Ishikawa (cell line): ENCODE measurements around the gene NKAIN2.

Source experiments
- CEBPB ChIP-seq: IDR thresholded peaks from 2 replicates; pipeline ENCODE4 v1.6.1; 2012
- CREB1 ChIP-seq: IDR thresholded peaks from 2 replicates; pipeline ENCODE4 v1.6.1; 2012; ENCODE audit warnings: low read depth
- EGR1 ChIP-seq: IDR thresholded peaks from 2 replicates; pipeline ENCODE4 v1.6.1; 2012
- EP300 ChIP-seq: IDR thresholded peaks from 2 replicates; pipeline ENCODE4 v1.6.1; 2012; ENCODE audit warnings: borderline replicate concordance
- FOXM1 ChIP-seq: IDR thresholded peaks from 2 replicates; pipeline ENCODE4 v1.6.1; 2012; ENCODE audit warnings: low read depth, borderline replicate concordance
- MAX ChIP-seq: IDR thresholded peaks from 2 replicates; pipeline ENCODE4 v1.6.1; 2012
- NFIC ChIP-seq: IDR thresholded peaks from 2 replicates; pipeline ENCODE4 v1.6.1; 2012
- RAD21 ChIP-seq: IDR thresholded peaks from 2 replicates; pipeline ENCODE4 v1.6.1; 2012; ENCODE audit warnings: low read depth
- REST ChIP-seq: IDR thresholded peaks from 2 replicates; pipeline ENCODE4 v1.6.1; 2012; ENCODE audit warnings: low read depth, mild to moderate bottlenecking
- TAF1 ChIP-seq: IDR thresholded peaks from 2 replicates; pipeline ENCODE4 v1.6.1; 2012; ENCODE audit warnings: low read depth, mild to moderate bottlenecking
- TCF12 ChIP-seq: IDR thresholded peaks from 2 replicates; pipeline ENCODE4 v1.6.1; 2012; ENCODE audit warnings: low read depth
- TEAD4 ChIP-seq: IDR thresholded peaks from 2 replicates; pipeline ENCODE4 v1.6.1; 2012
- YY1 ChIP-seq: IDR thresholded peaks from 2 replicates; pipeline ENCODE4 v1.6.1; 2012; ENCODE audit warnings: low read depth
- ZBTB7A ChIP-seq: IDR thresholded peaks from 2 replicates; pipeline ENCODE4 v1.6.1; 2012; ENCODE audit warnings: low read depth
- TF ChIP-seq, protein P1 (sequence below): IDR thresholded peaks from 2 replicates; pipeline ENCODE4 v1.6.1; 2012

Gene NKAIN2

GRCh38 chr6:124668028-124668427 lies 864.4 kb downstream of the NKAIN2 start:
- TF ChIP-seq EP300, result no peak
- TF ChIP-seq YY1, result no peak
- no peak for TF ChIP-seq TEAD4
- TF ChIP-seq EGR1, result no peak
- TF ChIP-seq CEBPB, result no peak
- TF ChIP-seq CREB1, result no peak
- no peak for TF ChIP-seq TAF1
- TF ChIP-seq MAX, result no peak
- no peak for TF ChIP-seq NFIC
- TF ChIP-seq ZBTB7A, result no peak

GRCh38 chr6:124669713-124670480 lies 866.2 kb downstream of the NKAIN2 start:
- TF ChIP-seq RAD21 (no peak), YY1 (no peak), TCF12 (no peak), TAF1 (no peak), FOXM1 (no peak), NFIC (no peak), ZBTB7A (no peak)

- TF ChIP-seq TCF12, result no peak
- TF ChIP-seq YY1, result no peak
- no peak for TF ChIP-seq MAX
- no peak for TF ChIP-seq EGR1
- no peak for TF ChIP-seq CEBPB
- no peak for TF ChIP-seq NFIC
- TF ChIP-seq CREB1, result no peak
- no peak for TF ChIP-seq ZBTB7A
- TF ChIP-seq, protein P1, sequence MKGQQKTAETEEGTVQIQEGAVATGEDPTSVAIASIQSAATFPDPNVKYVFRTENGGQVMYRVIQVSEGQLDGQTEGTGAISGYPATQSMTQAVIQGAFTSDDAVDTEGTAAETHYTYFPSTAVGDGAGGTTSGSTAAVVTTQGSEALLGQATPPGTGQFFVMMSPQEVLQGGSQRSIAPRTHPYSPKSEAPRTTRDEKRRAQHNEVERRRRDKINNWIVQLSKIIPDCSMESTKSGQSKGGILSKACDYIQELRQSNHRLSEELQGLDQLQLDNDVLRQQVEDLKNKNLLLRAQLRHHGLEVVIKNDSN, result no peak
- no peak for TF ChIP-seq REST
- no peak for TF ChIP-seq RAD21
- TF ChIP-seq FOXM1, result no peak
- TF ChIP-seq EP300, result no peak
- no peak for TF ChIP-seq TEAD4
- TF ChIP-seq TAF1, result no peak
Observed at GRCh38 chr6:124670801-124671200, 867.1 kb downstream of the NKAIN2 start.

DNA sequence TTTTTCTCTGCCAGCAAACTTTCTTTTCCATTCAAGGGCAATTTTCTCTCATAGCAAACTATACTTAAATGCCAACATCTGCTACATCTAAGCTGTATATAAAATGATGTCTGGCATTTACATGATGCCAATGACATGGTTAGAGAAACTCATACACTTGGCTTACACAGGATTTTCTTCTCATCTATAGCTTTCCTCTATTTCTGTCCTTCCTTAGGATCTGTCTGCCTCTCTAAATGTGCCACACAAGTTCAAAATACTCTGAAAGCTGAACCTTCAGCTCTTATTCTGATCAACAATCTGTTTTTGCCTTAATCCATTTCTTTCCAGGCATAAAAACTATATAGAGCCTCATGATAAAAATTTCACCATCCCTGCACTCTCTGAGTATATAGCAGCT lies 867.7 kb downstream of the NKAIN2 start:
- TF ChIP-seq YY1 (no peak), TCF12 (no peak), CEBPB (no peak), EP300 (no peak), MAX (no peak), RAD21 (no peak), CREB1 (no peak), EGR1 (no peak), NFIC (no peak), FOXM1 (no peak), TAF1 (no peak), TEAD4 (no peak), ZBTB7A (no peak), REST (no peak)
- TF ChIP-seq, protein P1, result no peak

- TF ChIP-seq CREB1 (no peak), ZBTB7A (no peak), YY1 (no peak), FOXM1 (no peak), TEAD4 (no peak)
- TF ChIP-seq, protein P1, result no peak
Observed at GRCh38 chr6:124674042-124674441, 870.4 kb downstream of the NKAIN2 start.
